Body of pancreas (tissue), 4 donors: ENCODE measurements around the gene GTF2E1. TPM values are rescaled to one million over a fixed set of nuclear protein-coding genes. Genes with fewer than 3 reads are reported as not detected.

ENCODE experiments used
- ATAC-seq: fragments of 150-250 bp; one replicate; pipeline ENCODE4 v1.9.1; 2016
- DNase-seq, 4 donors: peaks; one replicate each; pipeline ENCODE4 v3.0.0-alpha.2; 2019
- H3K27ac ChIP-seq, 4 donors: fragments of 200-600 bp; sonication (generic); 1 replicate in 3 of 4; 2 replicates in 1 of 4; pipeline versions ENCODE4 v1.5.1 to v1.6.1; 2016 to 2019; ENCODE audit warnings: mild to moderate bottlenecking in 1 of 4, mixed read lengths in 1 of 4, moderate library complexity in 1 of 4
- H3K27me3 ChIP-seq, 2 donors: fragments of 200-600 bp; sonication (generic); one replicate each; pipeline ENCODE4 v1.6.0; 2016; ENCODE audit warnings: mild to moderate bottlenecking in 1 of 2
- H3K36me3 ChIP-seq, 2 donors: fragments of 200-600 bp; sonication (generic); replicated peaks in 1 of 2; 2 replicates each; pipeline ENCODE4 v1.5.1; 2016; ENCODE audit warnings: low read depth in 2 of 2; ENCODE audit not compliant: insufficient read depth in 1 of 2
- H3K4me1 ChIP-seq: fragments of 200-600 bp; sonication (generic); one replicate; pipeline ENCODE4 v1.6.0; 2016
- H3K4me3 ChIP-seq, 2 donors: fragments of 200-600 bp; sonication (generic); 1 replicate in 1 of 2; 2 replicates in 1 of 2; pipeline ENCODE4 v1.5.1; 2016 to 2019
- H3K9me3 ChIP-seq, 3 donors: fragments of 200-600 bp; sonication (generic); 1 replicate in 2 of 3; 2 replicates in 1 of 3; pipeline ENCODE4 v1.5.1; 2016
- POLR2A ChIP-seq, 3 donors: fragments of 450-650 bp; IDR thresholded peaks; one replicate each; pipeline ENCODE4 v1.6.1; 2016; ENCODE audit warnings: antibody characterized with exemption in 3 of 3, mild to moderate bottlenecking in 2 of 3
- WGBS, 2 donors: methylation state at CpG; one replicate each; pipeline ENCODE4 v1.1.5; 2017; 5-methylcytosine and 5-hydroxymethylcytosine counted together
- intact Hi-C: fragments of 100-400 bp; cut with DNase I; formaldehyde crosslinking; loops from one replicate; pipeline ENCODE4 v1.15.1; 2023
- small RNA-seq: library from RNA; depleted of rRNA; stranded (forward); fragments of <200 nt; gene quantifications from one replicate; pipeline ENCODE3, GENCODE V24; 2016
- total RNA-seq, 2 donors: library from RNA; depleted of rRNA; stranded (reverse); fragments of >200 nt; gene quantifications; one replicate each; pipeline ENCODE4 v1.1.0, GENCODE V29; 2016
- TF ChIP-seq, protein P1 (sequence below), 7 experiments: fragments of 450-650 bp in 4 of 7; fragments of 200-600 bp in 3 of 7; sonication (generic) in 3 of 7; IDR thresholded peaks; one replicate each; pipeline ENCODE4 v1.5.1; 2016 to 2019; ENCODE audit warnings: antibody characterized with exemption in 7 of 7

GTF2E1 gene
- total RNA-seq, 2 donors from 2014 or later, result 3.6 to 5.9 TPM

DNA sequence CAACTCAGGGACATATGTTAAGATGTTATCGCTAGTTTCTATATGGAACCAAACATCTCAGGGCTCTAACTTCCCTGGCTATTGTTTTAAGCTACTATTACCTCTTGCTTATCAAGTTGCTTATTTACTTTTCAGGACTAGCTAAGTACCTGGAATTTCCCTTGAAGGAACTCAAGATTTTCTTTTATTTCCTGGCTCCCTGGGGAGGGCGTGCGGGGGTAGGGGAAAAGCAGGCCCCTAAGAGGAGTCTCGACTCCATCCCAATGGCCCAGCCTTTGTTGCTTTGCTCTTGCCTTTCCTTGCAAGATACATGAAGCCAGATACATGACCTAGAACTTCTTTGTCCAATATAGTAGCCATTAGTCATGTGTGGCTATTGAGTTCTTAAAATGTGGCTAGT lies 88.5 kb downstream of the GTF2E1 start:
- WGBS, 2 donors, result 75 to 83% methylated on average over 4 of the region's 4 CpGs
- DNase-seq (no peak), ATAC-seq (no peak)
- H3K4me1 ChIP-seq, result no peaks in the 10 kb centered on the region
- H3K27me3 ChIP-seq, result no peaks in the 10 kb centered on the region
- no peak overlapping the region for H3K27ac ChIP-seq
- no peaks in the 10 kb centered on the region for H3K9me3 ChIP-seq
- intact Hi-C loops, result no loop called here
- H3K36me3 ChIP-seq, result no peaks in the 10 kb centered on the region
- TF ChIP-seq POLR2A (IDR thresholded peaks at IDR 0.05), result no peak
- TF ChIP-seq, protein P1, sequence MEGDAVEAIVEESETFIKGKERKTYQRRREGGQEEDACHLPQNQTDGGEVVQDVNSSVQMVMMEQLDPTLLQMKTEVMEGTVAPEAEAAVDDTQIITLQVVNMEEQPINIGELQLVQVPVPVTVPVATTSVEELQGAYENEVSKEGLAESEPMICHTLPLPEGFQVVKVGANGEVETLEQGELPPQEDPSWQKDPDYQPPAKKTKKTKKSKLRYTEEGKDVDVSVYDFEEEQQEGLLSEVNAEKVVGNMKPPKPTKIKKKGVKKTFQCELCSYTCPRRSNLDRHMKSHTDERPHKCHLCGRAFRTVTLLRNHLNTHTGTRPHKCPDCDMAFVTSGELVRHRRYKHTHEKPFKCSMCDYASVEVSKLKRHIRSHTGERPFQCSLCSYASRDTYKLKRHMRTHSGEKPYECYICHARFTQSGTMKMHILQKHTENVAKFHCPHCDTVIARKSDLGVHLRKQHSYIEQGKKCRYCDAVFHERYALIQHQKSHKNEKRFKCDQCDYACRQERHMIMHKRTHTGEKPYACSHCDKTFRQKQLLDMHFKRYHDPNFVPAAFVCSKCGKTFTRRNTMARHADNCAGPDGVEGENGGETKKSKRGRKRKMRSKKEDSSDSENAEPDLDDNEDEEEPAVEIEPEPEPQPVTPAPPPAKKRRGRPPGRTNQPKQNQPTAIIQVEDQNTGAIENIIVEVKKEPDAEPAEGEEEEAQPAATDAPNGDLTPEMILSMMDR (IDR thresholded peaks at IDR 0.05), result no peak
- H3K4me3 ChIP-seq, result no peak overlapping the region

Small RNA genes within 50 kb of the gene (small RNA-seq; reads per million reads assigned to genes)
- gene MTCO1P29 (not detected), gene MTCO2P29 (not detected)

Other genes with a start within 250 kb of the GTF2E1 start
- 10 to 100 TPM; 15.8 to 60.7 TPM for gene NDUFB4, start 146.4 kb upstream of the GTF2E1 start, total RNA-seq
- 10 to 100 TPM; 14.2 to 14.3 TPM for gene HGD, start 60.5 kb upstream of the GTF2E1 start, total RNA-seq
- 1 to 10 TPM; 7.3 to 9.9 TPM for gene RABL3, start 228 bp upstream of the GTF2E1 start, total RNA-seq
- gene STXBP5L, start 165.5 kb downstream of the GTF2E1 start, total RNA-seq, result under 1 TPM; under 0.01 to 0.78 TPM